ENCODE data around the gene ANGPTL2. TPM values are rescaled to one million over a fixed set of nuclear protein-coding genes. Genes with fewer than 3 reads are reported as not detected.

The ANGPTL2 gene
- total RNA-seq, 2 experiments from 2014 or later, result not detected

DNA sequence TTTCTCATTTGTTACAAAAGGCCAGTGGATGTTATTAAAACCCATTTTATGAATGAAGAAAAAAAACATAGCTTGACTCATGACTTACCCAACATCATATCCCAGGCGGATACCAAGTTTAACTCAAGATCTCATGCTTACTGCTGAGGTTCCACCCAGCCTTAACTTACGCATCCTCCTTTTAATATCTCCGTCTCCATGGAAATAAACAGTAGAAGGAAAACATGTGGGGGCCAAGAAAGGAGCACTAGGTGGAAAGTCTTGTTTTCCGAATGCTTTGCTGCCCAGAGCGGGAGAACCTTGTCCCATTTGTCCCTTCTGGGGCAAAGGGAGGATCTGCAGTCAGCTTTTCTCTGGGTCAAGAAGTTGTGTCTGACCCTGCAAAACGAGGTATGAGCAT is 44.1 kb downstream of the ANGPTL2 start:
- peaks cover 1% of the 10 kb centered on the region for H3K27me3 Mint-ChIP-seq
- no peaks in the 10 kb centered on the region for H3K9me3 Mint-ChIP-seq
- DNase-seq, result no peak
- no peak overlapping the region for H3K27ac Mint-ChIP-seq
- TF ChIP-seq, protein P1, sequence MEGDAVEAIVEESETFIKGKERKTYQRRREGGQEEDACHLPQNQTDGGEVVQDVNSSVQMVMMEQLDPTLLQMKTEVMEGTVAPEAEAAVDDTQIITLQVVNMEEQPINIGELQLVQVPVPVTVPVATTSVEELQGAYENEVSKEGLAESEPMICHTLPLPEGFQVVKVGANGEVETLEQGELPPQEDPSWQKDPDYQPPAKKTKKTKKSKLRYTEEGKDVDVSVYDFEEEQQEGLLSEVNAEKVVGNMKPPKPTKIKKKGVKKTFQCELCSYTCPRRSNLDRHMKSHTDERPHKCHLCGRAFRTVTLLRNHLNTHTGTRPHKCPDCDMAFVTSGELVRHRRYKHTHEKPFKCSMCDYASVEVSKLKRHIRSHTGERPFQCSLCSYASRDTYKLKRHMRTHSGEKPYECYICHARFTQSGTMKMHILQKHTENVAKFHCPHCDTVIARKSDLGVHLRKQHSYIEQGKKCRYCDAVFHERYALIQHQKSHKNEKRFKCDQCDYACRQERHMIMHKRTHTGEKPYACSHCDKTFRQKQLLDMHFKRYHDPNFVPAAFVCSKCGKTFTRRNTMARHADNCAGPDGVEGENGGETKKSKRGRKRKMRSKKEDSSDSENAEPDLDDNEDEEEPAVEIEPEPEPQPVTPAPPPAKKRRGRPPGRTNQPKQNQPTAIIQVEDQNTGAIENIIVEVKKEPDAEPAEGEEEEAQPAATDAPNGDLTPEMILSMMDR (IDR thresholded peaks at IDR 0.05), result no peak
- POLR2A ChIA-PET, result interaction anchor here (1.0 kb wide), 1 partner anchor 15 kb away, joined by 3 read pairs; no protein-coding TSS in a partner anchor
- intact Hi-C loops (cut with micrococcal nuclease), result no loop called here
- no peak for ATAC-seq
- CTCF ChIA-PET, result no interaction called here
- H3K4me3 Mint-ChIP-seq, result no peak overlapping the region
- H3K36me3 Mint-ChIP-seq (ENCODE audit: low read depth), result no peaks in the 10 kb centered on the region
- no peaks in the 10 kb centered on the region for H3K4me1 Mint-ChIP-seq (ENCODE audit: low read depth)

DNA sequence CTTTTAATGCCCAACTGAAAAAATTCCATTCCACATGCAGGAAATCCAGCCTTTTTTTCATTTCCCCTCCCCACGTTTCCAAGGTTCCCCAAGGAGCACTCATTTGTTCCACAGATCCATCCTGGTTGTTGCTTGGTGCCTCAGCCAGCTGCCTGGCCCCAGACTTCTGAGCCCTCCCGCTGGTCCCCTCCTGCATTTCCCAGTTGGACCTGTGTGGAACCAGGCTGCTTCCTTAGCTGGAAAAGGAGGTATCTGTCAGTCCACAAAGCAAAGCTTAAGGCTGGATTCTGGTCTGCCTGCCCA is 44.8 kb downstream of the ANGPTL2 start:
- TF ChIP-seq, protein P1 (IDR thresholded peaks at IDR 0.05), result no peak
- Mint-ChIP-seq H3K9me3 (no peaks in the 10 kb centered on the region), H3K27ac (no peak overlapping the region), H3K27me3 (peaks cover 1% of the 10 kb centered on the region), H3K36me3 (ENCODE audit: low read depth) (no peaks in the 10 kb centered on the region), H3K4me3 (no peak overlapping the region), H3K4me1 (ENCODE audit: low read depth) (no peaks in the 10 kb centered on the region)
- no peak for DNase-seq
- intact Hi-C loops (cut with micrococcal nuclease), result no loop called here
- CTCF ChIA-PET, result no interaction called here
- POLR2A ChIA-PET, result interaction anchor here (1.0 kb wide), 1 partner anchor 16 kb away, joined by 3 read pairs; no protein-coding TSS in a partner anchor
- ATAC-seq, result no peak

DNA sequence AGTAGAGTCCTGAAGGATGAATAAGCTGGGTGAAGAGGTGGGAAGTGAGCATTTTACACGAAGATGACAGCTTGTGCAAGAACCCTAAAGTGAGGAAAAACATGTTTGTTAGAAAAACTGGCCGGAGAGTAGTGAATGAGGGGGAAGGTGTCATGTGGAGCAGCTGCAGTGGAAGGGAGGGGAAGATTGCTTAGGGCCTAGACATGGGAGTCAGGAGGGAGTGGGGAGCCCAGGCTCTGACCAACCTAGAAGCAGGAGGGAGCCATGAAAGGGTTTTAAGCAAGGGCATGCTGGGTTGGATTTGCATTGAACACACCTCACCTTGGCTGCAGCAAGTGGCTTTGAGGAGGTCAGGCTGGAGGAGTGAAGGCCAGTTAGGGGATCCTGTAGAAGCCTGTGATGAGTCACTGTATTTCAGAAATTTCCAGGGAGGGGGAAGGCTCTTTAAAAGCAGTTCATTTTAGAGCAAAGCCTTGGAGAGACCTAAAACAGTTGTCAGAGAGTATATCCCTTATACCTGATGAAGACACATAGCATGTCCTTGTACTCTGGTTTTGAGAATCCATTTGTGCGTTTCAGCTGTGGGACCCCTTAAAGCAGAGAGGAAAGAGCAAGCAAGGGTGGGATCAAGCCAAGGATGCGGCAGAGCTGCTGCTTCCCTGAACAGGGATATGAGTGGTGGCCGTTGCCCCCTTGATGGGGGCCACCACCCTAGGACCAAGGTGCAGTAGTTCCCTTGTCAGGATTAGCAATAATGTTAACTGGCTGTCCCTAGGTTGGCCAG is 45.4 kb downstream of the ANGPTL2 start:
- H3K4me1 Mint-ChIP-seq (ENCODE audit: low read depth), result no peaks in the 10 kb centered on the region
- POLR2A ChIA-PET, result interaction anchor here (0.8 kb wide), 1 partner anchor 105 kb away, joined by 3 read pairs; no protein-coding TSS in a partner anchor

DNA sequence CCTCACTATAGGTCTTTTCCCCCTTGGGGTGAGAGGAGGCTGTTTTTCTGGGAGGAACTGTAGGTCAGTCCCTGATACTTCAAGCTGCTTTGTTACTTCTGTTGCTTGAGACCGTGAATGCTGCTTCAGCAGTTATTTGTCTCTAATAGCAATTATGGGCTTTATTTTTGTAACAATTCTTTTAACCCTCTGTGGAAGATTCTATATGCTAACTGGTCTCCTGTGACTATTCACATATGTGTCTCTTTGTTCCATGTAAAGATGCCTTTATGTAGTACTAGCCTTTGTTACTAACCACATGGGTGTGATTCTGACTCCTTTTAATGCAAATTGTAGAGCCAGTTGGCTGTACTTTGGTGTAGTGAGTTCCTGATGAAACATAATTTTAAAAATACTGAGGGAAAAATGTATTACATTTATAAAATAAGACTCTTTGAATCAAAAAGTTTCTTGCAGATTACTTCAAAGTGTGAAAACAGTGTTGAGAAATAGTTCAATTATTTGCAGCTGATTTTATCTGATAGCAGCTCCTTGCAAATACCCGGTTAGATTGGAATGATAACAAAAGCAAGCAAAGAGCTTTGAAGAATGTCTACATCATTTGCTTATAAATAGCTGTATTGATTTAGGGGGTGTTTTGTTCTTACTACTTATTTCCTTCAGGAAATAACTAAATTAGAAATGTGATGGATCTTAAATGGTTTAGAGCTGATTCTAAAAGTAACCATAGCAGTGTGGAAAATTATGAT is 46.6 kb downstream of the ANGPTL2 start:
- Mint-ChIP-seq H3K27me3 (peaks cover 1% of the 10 kb centered on the region), H3K36me3 (ENCODE audit: low read depth) (peaks cover 13% of the 10 kb centered on the region), H3K9me3 (peaks cover 10% of the 10 kb centered on the region), H3K4me3 (no peak overlapping the region), H3K4me1 (ENCODE audit: low read depth) (no peaks in the 10 kb centered on the region), H3K27ac (no peak overlapping the region)
- ChIA-PET POLR2A (no interaction called here), CTCF (interaction anchor here (1.4 kb wide), 1 partner anchor 70 kb away, joined by 3 read pairs; no protein-coding TSS in a partner anchor)
- ATAC-seq, result no peak
- DNase-seq, result no peak
- TF ChIP-seq, protein P1 (IDR thresholded peaks at IDR 0.05), result no peak
- intact Hi-C loops (cut with micrococcal nuclease), result no loop called here

More for the DNA sequence above, 45.4 kb downstream of the ANGPTL2 start:
- Mint-ChIP-seq H3K36me3 (ENCODE audit: low read depth) (peaks cover 4% of the 10 kb centered on the region), H3K4me3 (no peak overlapping the region), H3K27ac (no peak overlapping the region), H3K27me3 (peaks cover 1% of the 10 kb centered on the region), H3K9me3 (peaks cover 4% of the 10 kb centered on the region)
- TF ChIP-seq, protein P1 (IDR thresholded peaks at IDR 0.05), result no peak
- ATAC-seq (no peak), DNase-seq (no peak)
- CTCF ChIA-PET, result no interaction called here
- intact Hi-C loops (cut with micrococcal nuclease), result no loop called here
